Activated T-helper 1 cell treated with Interleukin-2 at 50 U/mL for 16 hours (primary cell): ENCODE data around the gene ITPK1.

Experiments used
- DNase-seq: peaks from one replicate; pipeline ENCODE4 v3.0.0-alpha.2; 2020; ENCODE audit warnings: low read depth

Gene ITPK1

DNA sequence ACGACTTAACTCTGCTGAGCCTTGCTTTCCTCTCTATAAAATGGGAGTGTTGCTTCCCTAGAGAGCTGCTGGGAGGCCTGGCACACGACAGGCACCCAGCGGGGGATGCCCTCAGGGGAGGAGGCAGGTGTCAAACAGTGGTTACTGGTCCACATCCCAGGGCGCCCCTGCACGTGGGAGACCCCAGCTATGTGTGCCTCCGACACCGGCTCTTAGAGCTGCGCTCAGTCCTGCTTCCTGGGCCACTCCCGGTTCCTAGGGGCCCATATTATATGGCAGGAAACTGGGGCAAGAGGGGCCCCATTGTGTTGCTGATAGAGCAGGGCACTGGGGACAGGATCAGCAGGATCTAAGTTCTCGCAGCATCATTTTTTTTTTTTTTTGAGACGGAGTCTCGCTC lies 145.5 kb downstream of the ITPK1 start:
- DNase-seq, result no peak

GRCh38 chr14:92969871-92970270 lies 145.9 kb downstream of the ITPK1 start:
- DNase-seq, result no peak

DNA sequence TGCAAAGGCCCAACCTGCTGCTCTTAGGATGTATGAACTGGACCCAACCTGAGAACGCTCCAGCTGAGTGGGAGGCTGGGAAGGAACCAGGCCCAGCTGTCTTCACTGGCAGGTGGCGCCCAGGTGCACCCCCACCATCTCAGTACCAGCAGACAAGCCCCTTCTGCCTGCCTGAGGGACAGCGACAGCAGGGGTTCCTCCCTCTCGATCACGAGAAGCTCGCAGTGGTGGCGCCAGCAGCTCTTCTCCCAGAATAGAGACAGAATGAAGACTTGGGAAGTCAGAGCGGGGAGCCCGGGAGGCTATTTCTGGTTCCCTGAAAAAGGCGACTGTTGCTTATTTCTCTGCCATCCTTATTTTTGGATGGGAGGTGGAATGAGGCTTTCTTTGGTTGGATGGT lies 146.3 kb downstream of the ITPK1 start:
- no peak for DNase-seq

DNA sequence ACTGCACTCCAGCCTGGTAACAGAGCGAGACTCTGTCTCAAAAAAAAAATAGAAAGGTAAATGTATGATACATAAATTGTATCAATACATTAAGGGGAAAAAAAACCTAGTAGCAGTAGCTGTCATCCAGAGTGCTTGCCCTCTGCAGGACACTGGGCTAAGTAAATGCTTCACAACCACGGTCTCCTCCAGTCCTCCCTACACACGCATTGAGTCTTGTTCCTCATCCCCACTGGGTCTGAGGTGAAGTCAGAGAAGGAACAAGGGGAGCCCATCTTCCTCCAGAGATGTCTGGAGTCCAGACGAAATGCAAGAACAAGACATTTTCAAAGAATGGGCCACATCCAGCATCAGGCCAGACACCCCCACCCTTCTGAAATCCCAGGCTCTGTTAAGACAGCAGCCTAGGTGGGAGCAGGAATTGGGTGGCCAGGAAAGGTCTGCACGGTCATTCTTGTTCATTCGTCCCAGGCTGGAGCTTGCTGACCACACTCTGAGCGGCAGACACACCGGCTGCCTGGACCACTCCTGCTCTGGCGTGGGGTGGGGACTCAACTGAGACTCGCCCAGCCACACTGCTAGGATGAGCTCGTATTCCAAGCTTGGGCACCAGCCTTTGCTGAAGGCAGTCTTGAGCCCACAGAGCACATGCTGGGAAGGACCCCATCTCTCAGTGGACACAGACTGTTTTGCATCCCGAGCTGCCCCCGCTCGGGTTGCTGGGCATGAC lies 147.3 kb downstream of the ITPK1 start:
- no peak for DNase-seq

DNA sequence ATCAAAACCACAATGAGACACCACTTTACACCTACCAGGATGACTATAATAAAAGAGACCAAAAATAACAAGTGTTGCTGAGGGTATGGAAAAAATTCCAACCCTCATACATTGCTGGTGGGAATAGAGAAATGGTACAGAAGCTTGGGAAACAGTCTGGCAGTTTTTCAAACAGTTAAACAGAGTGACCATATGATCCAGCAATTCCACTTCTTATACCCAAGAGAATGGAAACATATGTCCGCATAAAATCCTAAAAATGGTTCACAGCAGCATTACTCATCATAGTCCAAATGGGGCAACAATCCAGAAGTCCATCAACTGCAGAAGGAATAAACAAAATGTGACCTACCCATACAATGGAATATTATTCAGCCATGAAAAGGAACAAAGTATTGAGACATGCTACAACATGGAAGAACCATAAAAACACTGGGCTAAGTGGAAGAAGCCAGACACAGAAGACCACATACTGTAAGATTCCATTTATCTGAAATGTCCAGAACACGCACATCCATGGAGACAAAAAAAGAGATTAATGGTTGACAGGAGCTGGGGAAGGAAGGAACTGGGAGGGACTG lies 148.3 kb downstream of the ITPK1 start:
- DNase-seq, result no peak

GRCh38 chr14:92965281-92965680 lies 150.4 kb downstream of the ITPK1 start:
- no peak for DNase-seq

- no peak for DNase-seq
Measured at GRCh38 chr14:92964124-92965109, 151.3 kb downstream of the ITPK1 start.

- DNase-seq, result no peak
Measured at GRCh38 chr14:92963301-92964123, 152.2 kb downstream of the ITPK1 start.

GRCh38 chr14:92962831-92963095 lies 153.0 kb downstream of the ITPK1 start:
- DNase-seq, result no peak

DNA sequence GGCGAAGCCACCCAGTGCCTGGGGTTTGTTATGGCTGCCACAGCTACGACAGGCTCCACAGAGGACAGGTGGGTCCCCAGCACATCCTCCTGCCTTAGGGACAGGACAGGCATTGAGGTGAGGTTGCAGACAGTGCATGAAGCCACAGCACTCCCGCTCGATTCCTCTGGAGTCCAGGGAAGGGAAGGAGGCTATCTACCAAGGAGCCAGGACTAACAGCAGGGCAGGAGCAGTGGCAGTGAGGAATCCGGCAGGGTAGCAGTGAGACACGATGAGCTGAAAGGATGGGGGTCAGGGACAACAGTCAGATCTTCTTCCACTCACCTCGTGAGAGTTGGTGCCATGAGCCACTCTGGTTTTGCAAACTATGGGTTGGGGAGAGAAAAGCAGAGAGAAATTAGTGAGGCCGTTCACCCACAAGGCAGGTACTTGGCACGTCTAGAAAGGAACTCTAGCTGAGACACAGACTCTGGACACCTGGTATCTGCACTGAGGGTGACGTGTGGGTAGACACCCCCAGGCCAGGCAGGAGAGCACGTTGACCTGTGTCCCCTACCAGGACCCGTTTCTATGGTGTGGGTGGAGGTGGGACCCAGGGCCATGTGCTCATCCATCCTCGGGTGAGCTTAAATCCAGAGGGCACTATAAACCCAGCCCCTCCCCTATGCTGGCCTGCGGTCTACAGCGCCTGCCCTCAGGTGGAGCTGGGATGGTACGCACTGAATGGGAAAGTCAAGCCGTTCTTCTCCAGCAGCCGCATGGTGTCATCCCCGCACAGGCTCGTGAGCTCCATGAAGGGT lies 153.5 kb downstream of the ITPK1 start:
- no peak for DNase-seq

DNA sequence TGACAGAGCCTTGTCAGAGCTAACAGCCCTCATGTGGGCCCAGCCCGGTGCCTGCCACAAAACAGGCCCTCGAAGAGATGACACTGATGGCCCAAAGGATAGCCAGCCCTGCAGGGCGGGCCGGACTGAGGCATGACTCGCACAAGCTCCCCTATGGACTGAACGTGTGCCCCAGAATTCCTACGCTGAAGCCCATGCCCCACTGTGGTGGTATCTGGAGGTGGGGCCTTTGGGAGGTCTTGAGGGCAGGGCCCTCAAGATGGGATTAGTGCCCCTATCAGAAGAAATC lies 154.2 kb downstream of the ITPK1 start:
- no peak for DNase-seq

DNA sequence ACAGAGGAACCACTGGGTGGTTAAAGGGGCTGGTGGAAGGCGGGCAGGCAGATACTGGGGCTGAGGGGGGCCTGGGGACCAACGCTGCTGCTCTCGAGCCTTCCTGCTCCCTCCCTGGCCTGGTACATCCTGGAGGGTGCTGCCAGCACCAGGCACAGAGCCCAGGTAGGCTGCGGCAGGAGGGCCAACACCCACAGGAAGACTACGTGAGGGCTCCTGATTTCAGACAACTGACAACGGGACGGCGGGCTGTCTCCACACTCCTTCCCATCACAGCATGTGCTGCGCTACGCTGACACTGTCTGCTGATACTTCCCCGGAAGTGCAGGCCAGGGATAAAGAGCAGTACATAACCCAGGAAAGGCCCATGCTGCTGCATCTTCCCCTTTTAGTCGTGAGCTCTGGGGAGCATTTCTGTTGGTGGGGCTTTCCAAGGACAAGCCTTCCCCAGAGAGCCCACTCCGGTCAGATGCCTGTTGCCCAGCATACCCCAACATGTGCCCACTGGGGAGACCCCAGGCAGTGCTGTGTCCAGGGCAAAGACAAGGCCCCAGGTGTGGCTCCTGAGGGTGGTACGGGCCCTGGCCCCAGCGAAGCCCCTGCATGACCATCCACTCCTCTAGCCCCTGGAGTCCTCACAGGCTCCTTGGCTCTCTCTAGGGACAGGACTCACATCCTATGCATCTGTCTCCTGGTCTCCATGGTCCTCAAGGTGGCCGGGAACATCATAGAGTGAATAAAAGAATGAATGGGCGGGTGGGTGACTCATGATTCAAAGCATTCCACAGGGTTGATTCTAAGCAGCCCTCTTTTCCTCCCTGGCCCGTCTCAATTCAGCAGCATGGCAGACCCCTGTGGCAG lies 154.8 kb downstream of the ITPK1 start:
- no peak for DNase-seq

DNA sequence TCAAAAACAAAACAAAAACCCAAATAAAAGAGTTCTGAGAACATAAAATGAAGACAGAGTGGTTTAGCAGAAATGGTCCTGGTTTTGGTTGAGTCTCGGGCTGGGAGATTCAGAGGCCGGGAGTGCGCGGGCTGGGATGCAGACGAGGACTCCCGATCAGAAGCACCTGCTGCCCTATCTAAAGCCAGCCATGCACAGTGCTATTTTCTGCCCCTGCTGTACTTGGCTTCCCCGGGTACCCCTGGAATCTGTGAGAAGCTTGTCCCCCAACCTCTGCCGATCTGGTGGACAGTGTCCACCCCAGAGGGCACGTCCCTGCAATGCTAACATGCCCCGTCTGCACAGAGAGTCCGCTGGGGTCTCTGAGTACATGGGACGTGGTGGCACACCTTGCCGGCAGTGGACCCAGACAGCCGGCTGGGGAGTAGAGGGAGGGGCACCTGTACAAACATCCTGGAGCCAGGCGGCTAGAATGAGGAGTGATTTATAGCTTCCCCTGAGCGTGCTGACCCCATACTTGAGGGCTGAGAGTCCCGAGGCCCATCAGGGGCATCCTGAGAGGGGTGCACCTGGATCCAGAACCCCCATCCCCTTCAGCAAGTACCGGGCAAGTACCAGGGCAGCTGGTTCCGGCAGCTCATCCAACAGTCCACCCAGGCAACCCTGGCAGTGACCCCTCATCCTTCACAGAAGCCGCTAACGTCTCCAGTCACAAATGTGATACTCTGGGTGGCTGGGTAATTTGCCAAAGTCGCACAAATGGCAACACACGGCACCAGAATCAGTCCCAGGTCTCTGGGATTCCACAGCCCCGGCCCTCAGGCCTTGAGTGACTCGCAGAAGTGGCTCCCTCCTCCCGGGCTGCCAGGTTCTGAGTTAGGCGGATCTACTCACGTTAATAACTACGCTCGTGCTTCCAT lies 155.7 kb downstream of the ITPK1 start:
- DNase-seq, result no peak

DNA sequence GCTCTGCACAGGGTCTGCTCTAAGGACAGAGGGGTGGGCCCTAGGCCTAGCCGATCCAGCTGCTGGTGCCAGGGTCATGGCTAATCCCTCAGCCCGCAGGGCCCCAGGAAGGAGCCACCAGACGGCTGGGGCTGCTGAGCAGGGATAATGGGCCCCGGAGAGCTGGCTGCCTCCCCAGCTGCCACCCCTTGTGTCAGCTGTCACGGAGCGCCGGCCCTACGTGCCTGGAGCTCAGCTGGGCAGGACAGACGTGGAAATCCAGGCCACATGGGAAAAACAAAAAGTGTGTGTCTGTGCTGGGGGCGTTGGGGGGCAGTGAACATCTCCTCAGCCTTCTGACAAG lies 156.6 kb downstream of the ITPK1 start:
- no peak for DNase-seq

DNA sequence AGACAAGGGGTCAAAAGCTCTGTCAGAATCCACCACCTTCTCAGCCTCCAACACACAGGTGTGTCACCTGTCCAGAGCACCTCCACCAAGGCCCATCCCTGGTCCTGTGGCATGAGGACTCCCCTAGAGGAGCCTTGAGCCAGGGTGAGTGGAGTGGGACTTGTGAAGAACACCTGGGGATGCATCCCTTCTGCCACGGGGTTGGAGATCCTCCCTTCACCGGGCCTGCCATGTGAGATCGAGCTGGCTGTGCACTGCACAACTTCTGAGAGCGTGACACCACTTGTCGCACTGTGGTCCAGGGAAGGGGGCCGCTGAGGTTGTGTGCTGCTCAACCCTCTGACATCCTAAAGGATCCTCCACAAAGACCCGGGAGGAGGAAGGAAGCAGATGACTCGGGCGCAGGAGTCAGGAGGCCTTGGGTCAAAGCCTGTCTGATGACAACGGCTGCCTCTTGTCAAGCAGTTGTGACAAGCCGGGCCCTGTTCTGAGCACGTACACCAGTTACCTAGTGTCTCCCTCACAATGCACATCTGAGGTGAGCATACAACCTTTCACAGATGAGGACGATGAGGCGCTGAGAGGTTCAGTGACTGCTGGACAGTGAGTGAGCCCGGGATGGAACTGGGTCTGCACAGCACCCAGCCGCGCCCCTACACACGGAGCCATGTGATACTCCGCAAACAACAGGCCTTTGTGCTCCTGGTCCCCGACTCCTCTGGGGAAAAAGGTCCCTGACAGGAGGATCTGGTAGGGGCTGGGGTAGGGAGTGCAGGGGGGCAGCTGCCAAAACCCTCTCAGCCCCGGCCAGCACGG lies 157.1 kb downstream of the ITPK1 start:
- DNase-seq, result no peak

DNA sequence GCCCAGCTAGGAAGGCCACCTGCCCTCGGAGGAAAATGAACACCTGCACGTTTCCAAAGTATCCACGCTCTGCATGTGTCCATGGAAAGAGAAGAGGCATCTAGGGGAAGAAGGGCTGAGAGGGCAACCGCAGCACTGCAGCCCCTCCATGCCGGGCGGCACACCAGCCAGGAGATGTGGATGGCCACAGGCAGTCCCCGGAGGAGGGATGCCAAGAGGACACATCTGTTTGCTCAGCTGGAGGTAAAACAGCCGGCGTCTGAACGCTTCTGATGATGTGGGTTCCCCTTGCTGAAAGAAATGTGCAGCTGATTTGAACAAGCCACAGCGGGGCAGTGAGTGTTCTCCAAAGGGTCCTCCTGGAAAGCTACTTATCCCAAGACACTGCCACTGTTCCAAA lies 158.8 kb downstream of the ITPK1 start:
- no peak for DNase-seq

DNA sequence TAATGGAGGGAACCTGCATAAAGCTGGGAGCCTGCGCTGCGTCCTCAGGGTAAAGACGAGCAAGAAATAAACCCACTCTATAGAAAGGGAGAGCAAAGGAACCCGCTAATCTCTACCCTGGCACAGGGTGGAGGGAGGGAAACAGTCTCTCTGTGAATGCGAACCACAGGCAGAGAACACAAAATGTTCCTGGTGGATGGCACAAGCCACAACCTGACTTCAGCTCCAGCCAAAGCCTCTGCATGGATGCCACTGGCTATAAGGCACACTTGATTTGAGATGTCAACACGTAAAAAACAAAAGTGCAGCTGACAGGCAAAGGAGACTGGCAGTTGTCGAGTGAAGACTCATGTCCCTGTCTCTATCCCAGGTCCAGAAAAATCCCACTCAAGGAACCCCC lies 160.3 kb downstream of the ITPK1 start:
- DNase-seq, result no peak

- DNase-seq, result no peak
Measured at GRCh38 chr14:92954933-92955332, 160.8 kb downstream of the ITPK1 start.

DNA sequence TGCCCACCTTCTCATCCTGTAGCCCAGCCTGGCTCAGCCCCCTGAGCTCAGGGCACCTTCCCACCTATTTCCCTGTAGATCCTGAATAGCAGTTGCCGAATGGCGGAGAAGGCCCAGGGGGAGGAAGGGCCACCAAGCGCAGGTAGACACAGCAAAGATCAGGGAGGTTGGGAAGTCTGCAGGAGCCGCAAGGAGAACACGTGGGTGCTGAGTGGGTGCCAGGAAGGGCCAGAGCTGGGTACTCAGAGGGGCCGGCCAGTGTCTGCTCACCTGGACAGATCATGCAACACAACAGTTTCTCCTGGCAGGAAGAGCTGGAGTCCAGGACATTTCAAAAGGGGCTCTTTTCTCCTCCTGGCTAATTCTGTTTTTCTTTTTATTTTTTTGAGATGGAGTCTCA lies 162.2 kb downstream of the ITPK1 start:
- no peak for DNase-seq
